ENCODE results near the gene C1QTNF2. TPM values are rescaled to one million over a fixed set of nuclear protein-coding genes. Genes with fewer than 3 reads are reported as not detected.

Gene C1QTNF2, protein sequence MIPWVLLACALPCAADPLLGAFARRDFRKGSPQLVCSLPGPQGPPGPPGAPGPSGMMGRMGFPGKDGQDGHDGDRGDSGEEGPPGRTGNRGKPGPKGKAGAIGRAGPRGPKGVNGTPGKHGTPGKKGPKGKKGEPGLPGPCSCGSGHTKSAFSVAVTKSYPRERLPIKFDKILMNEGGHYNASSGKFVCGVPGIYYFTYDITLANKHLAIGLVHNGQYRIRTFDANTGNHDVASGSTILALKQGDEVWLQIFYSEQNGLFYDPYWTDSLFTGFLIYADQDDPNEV
- under 1 TPM in 1 of 2 donors, not detected in 1; 0.26 TPM for total RNA-seq

DNA sequence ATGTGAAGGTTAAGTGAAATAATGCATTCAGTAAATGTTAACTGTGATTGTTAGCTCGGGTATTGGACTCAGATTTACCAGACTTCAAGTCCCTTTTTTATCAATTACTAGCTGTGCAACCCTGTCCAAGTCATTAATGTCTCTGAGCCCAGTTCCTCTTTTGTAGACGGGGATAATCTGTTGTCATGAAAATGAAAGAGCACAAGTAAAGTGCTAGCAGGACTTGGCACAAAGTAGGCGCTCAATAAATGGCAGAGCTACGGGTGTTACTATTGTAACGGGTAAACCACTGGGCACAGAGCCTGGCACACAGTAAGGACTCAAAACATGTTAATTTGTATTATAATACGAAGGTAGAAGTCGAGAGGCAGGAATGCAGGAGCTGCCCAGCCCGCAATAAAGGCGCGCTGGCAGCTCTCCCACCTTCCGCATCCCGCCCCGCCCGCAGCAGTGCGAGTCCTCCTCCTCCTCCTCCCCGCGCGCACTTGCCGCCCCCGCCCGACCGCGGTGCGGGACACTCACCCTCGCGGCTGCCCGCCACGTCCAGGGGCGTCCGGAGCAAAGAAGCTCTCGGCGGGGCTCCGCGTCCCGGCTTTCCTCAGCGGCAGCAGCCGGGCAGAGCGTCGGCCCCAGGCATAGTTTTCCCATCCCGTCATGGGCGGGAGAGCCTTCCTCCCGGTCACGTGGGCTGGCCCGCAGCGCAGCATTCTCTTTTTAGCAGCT, at the start of gene C1QTNF2:
TSS of gene C1QTNF2 (minus strand) at position 637 of the 723 bp plus-strand sequence. CDS start 15,615 bp downstream, outside the sequence.
- ATAC-seq (peak; percentile 81), DNase-seq (peak; percentile 26 to 47 (median 32))
- TF ChIP-seq, protein P1, sequence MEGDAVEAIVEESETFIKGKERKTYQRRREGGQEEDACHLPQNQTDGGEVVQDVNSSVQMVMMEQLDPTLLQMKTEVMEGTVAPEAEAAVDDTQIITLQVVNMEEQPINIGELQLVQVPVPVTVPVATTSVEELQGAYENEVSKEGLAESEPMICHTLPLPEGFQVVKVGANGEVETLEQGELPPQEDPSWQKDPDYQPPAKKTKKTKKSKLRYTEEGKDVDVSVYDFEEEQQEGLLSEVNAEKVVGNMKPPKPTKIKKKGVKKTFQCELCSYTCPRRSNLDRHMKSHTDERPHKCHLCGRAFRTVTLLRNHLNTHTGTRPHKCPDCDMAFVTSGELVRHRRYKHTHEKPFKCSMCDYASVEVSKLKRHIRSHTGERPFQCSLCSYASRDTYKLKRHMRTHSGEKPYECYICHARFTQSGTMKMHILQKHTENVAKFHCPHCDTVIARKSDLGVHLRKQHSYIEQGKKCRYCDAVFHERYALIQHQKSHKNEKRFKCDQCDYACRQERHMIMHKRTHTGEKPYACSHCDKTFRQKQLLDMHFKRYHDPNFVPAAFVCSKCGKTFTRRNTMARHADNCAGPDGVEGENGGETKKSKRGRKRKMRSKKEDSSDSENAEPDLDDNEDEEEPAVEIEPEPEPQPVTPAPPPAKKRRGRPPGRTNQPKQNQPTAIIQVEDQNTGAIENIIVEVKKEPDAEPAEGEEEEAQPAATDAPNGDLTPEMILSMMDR (IDR thresholded peaks at IDR 0.05), result no peak
- no peak for TF ChIP-seq POLR2A (IDR thresholded peaks at IDR 0.05)
- Histone ChIP-seq H3K27ac (no peak within 1 kb of the TSS), H3K9me3 (no peaks in the 10 kb centered on the region), H3K4me3 (peak within 1 kb of the TSS in 1 of 2 donors; percentile 17), H3K4me1 (peaks cover 8% of the 10 kb centered on the region), H3K36me3 (replicated peaks in 1 of 2; ENCODE audit: insufficient read depth in 1 of 2, low read depth in 2 of 2) (no peaks in the 10 kb centered on the region), H3K27me3 (no peaks in the 10 kb centered on the region)
- intact Hi-C loops (cut with DNase I), result no loop called here
- WGBS, 2 donors, result 2 to 5% methylated on average over 15 to 45 of the region's 45 CpGs

DNA sequence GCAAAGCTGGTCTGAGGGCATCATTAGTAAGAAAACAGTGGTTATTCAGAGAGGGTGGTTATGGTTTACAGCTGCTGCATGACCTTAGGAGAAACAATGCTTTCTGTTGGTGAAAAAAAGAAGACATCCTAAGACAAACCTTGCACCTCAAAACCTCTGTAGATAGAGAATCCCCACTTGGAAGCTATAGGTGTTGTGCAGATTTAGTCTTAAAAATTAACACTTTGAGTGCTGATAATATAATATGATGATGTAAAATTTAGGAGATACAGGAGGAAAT, 49.8 kb upstream of the C1QTNF2 start:
- H3K4me3 ChIP-seq, result no peak overlapping the region
- TF ChIP-seq, protein P1 (IDR thresholded peaks at IDR 0.05), result no peak
- TF ChIP-seq POLR2A (IDR thresholded peaks at IDR 0.05), result no peak
- H3K27me3 ChIP-seq, result no peaks in the 10 kb centered on the region
- H3K4me1 ChIP-seq, result peaks cover 34% of the 10 kb centered on the region
- no peaks in the 10 kb centered on the region for H3K9me3 ChIP-seq
- ATAC-seq (no peak), DNase-seq (no peak)
- H3K36me3 ChIP-seq (replicated peaks in 1 of 2; ENCODE audit: insufficient read depth in 1 of 2, low read depth in 2 of 2), result no peaks in the 10 kb centered on the region
- no peak overlapping the region for H3K27ac ChIP-seq
- intact Hi-C loops (cut with DNase I), result no loop called here

DNA sequence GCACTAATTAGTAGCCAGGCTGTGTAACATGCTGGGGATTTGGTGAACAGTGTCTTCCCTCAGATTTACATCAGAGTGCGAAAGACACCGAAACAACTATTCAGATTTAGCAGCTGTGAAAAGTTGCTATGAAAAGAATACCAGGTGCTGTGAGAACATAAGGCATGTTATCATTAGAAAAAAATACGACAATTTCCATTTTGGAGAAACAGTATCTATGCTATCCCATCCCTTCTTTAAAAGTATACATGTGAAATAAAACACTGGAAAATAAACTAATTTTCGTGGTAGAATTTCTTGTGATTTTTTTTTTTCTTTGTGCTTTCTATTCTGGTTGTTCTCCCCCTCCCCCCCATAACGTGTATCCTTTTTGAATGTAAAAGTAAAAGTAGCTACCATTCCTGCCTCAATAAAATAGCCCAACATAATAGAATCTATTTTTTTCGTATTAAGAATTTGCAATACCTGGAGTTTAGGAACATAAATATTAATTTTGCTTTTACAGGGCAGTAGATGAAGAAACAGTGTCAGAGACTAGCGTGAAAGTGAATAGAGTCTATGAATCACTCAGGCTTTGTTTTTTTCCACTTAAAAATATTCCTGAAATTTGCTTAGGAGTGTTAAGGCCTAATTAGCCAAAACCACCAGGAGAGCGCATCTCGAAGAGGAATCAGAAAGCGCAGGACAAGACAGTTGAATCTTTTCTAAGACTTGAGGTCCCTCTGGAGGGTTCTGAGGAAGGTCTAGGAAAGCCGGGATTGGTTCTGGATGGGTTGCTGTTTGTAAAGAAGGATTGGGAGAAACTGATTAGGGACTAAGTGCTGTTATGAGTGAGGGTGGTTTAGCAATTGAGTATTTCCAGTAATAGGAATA, 49.3 kb upstream of the C1QTNF2 start:
- TF ChIP-seq, protein P1 (IDR thresholded peaks at IDR 0.05), result no peak
- TF ChIP-seq POLR2A (IDR thresholded peaks at IDR 0.05), result no peak
- H3K4me3 ChIP-seq, result peak overlapping the region in 1 of 2 donors; percentile 19
- DNase-seq (no peak), ATAC-seq (no peak)
- intact Hi-C loops (cut with DNase I), result no loop called here
- peak overlapping the region; percentile 46 to 90 (median 84) for H3K27ac ChIP-seq
- peaks cover 34% of the 10 kb centered on the region for H3K4me1 ChIP-seq
- H3K27me3 ChIP-seq, result no peaks in the 10 kb centered on the region
- H3K9me3 ChIP-seq, result no peaks in the 10 kb centered on the region
- no peaks in the 10 kb centered on the region for H3K36me3 ChIP-seq (replicated peaks in 1 of 2; ENCODE audit: insufficient read depth in 1 of 2, low read depth in 2 of 2)
- WGBS, 2 donors, result 36 to 40% methylated on average over 11 of the region's 11 CpGs

DNA sequence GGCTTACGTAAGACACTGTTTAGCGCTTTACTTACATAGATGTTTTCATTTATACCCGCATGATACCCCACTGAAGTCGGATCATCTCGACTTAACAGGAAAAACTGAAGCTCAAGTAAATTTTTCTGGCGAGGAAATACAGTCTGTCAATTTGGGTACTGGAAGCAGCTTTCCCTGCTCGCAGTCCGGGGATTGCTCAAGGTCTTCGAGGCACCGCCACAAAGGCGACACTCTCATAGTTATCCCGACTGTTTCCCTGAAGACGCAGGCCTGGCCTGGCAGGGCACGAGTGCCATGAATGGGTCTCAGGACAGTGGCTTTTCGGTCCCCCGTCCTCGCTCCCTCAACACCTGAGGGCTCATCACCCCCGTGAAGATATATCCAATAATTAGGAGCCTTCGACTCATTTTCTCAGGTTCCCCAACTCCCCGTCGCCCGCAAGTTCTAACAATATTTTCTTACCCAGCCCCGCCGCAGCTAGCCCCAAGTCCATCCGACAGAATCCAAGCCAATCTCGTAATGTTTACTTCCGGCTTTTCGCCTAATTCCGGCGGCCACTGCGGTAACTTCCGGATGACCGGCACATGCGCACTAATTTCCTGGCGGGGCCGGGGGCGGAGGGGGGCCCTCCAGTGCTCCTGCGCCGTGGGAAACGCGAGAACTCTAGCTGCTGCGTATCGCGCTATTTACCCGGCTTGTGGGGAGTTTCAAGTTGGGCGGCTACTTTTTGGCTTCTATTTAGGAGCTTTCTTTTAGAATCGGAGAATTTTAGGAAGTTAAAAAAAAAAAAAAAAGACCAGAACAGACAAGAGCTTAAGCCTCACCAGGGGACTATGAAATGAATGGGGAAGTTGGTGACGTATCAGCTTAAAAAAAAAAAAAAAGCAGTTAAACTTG, 48.4 kb upstream of the C1QTNF2 start, which contains the start of gene SLU7:
TSS of gene SLU7 (minus strand) at position 521 of the 897 bp plus-strand sequence. CDS start 3,787 bp downstream, outside the sequence.
- Histone ChIP-seq H3K9me3 (no peaks in the 10 kb centered on the region), H3K4me3 (peak within 1 kb of the TSS; percentile 46 to 78), H3K4me1 (peaks cover 34% of the 10 kb centered on the region), H3K36me3 (replicated peaks in 1 of 2; ENCODE audit: insufficient read depth in 1 of 2, low read depth in 2 of 2) (peaks cover 0 to 5% of the 10 kb centered on the region in 2 donors), H3K27ac (peak within 1 kb of the TSS; percentile 63 to 90 (median 84)), H3K27me3 (no peaks in the 10 kb centered on the region)
- DNase-seq (peak; percentile 95 to 96 (median 96)), ATAC-seq (peak; percentile 97)
- TF ChIP-seq POLR2A (IDR thresholded peaks at IDR 0.05), result peak; percentile 50 to 87 (median 86)
- TF ChIP-seq, protein P1 (IDR thresholded peaks at IDR 0.05), result no peak
- 1% methylated on average over 48 of the region's 48 CpGs for WGBS, 2 donors
- intact Hi-C loops (cut with DNase I), result no loop called here
